SK-N-SH treated with all-trans-retinoic acid at 6 μM for 48 hours (cell line): Measurements from ENCODE around the gene MAFB.
"Not testable (repeated sequence)": the region's sequence is repeated elsewhere in the genome, so short reads cannot be mapped to it uniquely, and the experiment has no call there.

Source experiments
- ATAC-seq: fragments of 200-7000 bp; cut with Tn5 transposase; 3 replicates; pipeline ENCODE4 v1.9.1; 2020; ENCODE audit warnings: mild to moderate bottlenecking, moderate library complexity
- ARNTL ChIP-seq: fragments of 450-650 bp; formaldehyde crosslinking; IDR thresholded peaks from 2 replicates; pipeline ENCODE4 v1.5.0; 2020; ENCODE audit warnings: low read depth, mild to moderate bottlenecking, moderate library complexity, borderline replicate concordance
- CSDC2 ChIP-seq: fragments of 250-450 bp; sonication (Bioruptor Pico); IDR thresholded peaks from 2 replicates; pipeline ENCODE4 v1.5.0; 2020; ENCODE audit warnings: mild to moderate bottlenecking, moderate library complexity
- CSRNP3 ChIP-seq: fragments of 250-450 bp; sonication (Bioruptor Pico); IDR thresholded peaks from 2 replicates; pipeline ENCODE4 v1.5.1; 2021; ENCODE audit warnings: mild to moderate bottlenecking, moderate library complexity
- ESRRG ChIP-seq: fragments of 250-450 bp; sonication (Bioruptor Pico); IDR thresholded peaks from 2 replicates; pipeline ENCODE4 v1.6.1; 2021; ENCODE audit warnings: mild to moderate bottlenecking
- ISL1 ChIP-seq: fragments of 250-450 bp; sonication (Bioruptor Pico); IDR thresholded peaks from 2 replicates; pipeline ENCODE4 v2.1.2; 2022; ENCODE audit warnings: mild to moderate bottlenecking, moderate library complexity
- OSR1 ChIP-seq: fragments of 250-450 bp; sonication (Bioruptor Pico); IDR thresholded peaks from 2 replicates; pipeline ENCODE4 v1.8.0; 2022; ENCODE audit warnings: moderate library complexity, mild to moderate bottlenecking, inconsistent platforms
- PATZ1 ChIP-seq: fragments of 250-450 bp; sonication (Bioruptor Pico); IDR thresholded peaks from 2 replicates; pipeline ENCODE4 v1.8.0; 2020; ENCODE audit warnings: mild to moderate bottlenecking, moderate library complexity, borderline replicate concordance
- RARB ChIP-seq: fragments of 250-450 bp; sonication (Bioruptor Pico); IDR thresholded peaks from 2 replicates; pipeline ENCODE4 v1.8.0; 2021; ENCODE audit warnings: mild to moderate bottlenecking, moderate library complexity
- TCF4 ChIP-seq: fragments of 250-450 bp; sonication (Bioruptor Pico); IDR thresholded peaks from 2 replicates; pipeline ENCODE4 v1.8.0; 2021; ENCODE audit warnings: mild to moderate bottlenecking, moderate library complexity, borderline replicate concordance
- TOX ChIP-seq: fragments of 250-450 bp; sonication (Bioruptor Pico); IDR thresholded peaks from 2 replicates; pipeline ENCODE4 v1.8.0; 2021; ENCODE audit warnings: mild to moderate bottlenecking, moderate library complexity, borderline replicate concordance
- ZC3H10 ChIP-seq: fragments of 250-450 bp; sonication (Bioruptor Pico); IDR thresholded peaks from 2 replicates; pipeline ENCODE4 v1.5.1; 2021; ENCODE audit warnings: mild to moderate bottlenecking, moderate library complexity
- ZFP3 ChIP-seq: fragments of 250-450 bp; sonication (Bioruptor Pico); IDR thresholded peaks from 2 replicates; pipeline ENCODE4 v1.5.0; 2020; ENCODE audit warnings: mild to moderate bottlenecking, moderate library complexity
- ZFP30 ChIP-seq: fragments of 450-650 bp; formaldehyde crosslinking; IDR thresholded peaks from 2 replicates; pipeline ENCODE4 v1.5.0; 2022; ENCODE audit warnings: mild to moderate bottlenecking, moderate library complexity
- ZNF565 ChIP-seq: fragments of 450-650 bp; formaldehyde crosslinking; conservative IDR thresholded peaks from 2 replicates; pipeline ENCODE4 v1.5.0; 2020; ENCODE audit warnings: low read depth, mild to moderate bottlenecking, moderate library complexity
- ZNF70 ChIP-seq: fragments of 450-650 bp; formaldehyde crosslinking; IDR thresholded peaks from 2 replicates; pipeline ENCODE4 v1.5.0; 2020; ENCODE audit warnings: mild to moderate bottlenecking, moderate library complexity
- ZNF8 ChIP-seq: fragments of 450-650 bp; formaldehyde crosslinking; IDR thresholded peaks from 2 replicates; pipeline ENCODE4 v1.5.0; 2020; ENCODE audit warnings: mild to moderate bottlenecking, moderate library complexity
- TF ChIP-seq, protein P1 (sequence below): fragments of 250-450 bp; sonication (Bioruptor Pico); IDR thresholded peaks from 2 replicates; pipeline ENCODE4 v1.5.1; 2020; ENCODE audit warnings: low read depth, mild to moderate bottlenecking, moderate library complexity
- TF ChIP-seq, protein P2 (sequence below): fragments of 250-450 bp; sonication (Bioruptor Pico); IDR thresholded peaks from 2 replicates; pipeline ENCODE4 v1.8.0; 2021; ENCODE audit warnings: low read depth, mild to moderate bottlenecking, moderate library complexity, borderline replicate concordance

MAFB gene

DNA sequence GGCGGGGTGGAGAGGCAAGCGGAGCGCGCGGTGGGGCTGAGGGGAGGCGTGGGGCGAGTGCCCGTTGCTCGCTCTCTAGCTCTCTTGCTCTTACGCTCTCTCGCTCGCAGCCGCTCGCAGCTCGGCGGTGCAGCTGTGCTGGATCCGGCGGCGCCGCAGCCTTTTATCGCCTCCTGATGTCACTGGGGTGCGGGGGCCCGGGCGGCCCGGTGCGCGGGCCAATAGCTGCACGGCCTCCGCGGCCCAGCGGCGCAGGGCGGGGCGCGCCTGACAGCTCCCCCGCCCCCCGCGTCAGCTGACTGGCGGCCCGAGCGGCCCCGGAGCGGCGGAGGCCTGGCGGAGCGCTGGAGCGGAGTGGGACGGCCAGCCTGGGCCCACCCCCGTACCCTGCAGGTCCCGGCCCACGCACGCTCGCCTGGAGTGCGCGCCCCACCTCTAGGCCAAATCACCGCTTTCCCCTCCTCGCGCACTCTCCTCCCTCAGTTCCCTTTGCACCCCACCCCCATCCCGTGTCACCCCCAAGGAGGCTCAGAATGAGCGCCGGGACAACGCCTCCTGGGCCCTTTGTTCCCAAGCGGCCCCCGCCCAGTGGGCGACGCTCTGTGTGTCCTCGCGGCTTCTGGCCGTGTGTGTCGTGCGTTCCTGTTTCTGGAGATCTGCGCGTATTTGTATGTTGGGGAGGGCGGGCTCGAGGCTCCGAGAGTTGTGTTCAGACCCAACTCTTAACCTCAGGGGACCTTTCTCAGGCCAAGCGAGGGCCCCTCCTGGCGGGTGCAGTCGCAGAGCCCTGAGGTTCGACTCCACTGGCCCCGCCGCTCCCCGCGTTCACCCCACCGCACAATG, at the start of gene MAFB:
TSS of gene MAFB (minus strand) at position 137 of the 843 bp plus-strand sequence. CDS start 386 bp downstream, outside the sequence.
- peak; percentile 77 for ATAC-seq
- TF ChIP-seq ZNF8 (CRISPR knock-in tag) (no peak), OSR1 (CRISPR knock-in tag) (no peak), ESRRG (CRISPR knock-in tag) (no peak), ZNF565 (CRISPR knock-in tag) (no peak), PATZ1 (CRISPR knock-in tag) (no peak)

DNA sequence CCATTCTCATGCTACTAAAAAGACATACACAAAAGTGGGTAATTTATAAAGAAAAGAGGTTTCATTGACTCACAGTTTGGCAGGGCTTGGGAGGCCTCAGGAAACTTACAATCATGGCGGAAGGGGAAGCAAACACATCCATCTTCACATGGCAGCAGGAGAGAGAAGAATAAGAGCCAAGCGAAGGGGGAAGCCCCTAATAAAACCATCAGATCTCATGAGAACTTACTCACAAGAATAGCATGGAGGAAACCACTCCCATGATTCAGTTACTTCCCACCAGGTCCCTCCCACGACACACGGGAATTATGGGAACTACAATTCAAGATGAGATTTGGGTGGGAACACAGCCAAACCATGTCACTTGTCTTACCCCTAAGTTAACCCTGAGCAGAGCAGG, 47.4 kb upstream of the MAFB start:
- not testable (repeated sequence) for ATAC-seq

DNA sequence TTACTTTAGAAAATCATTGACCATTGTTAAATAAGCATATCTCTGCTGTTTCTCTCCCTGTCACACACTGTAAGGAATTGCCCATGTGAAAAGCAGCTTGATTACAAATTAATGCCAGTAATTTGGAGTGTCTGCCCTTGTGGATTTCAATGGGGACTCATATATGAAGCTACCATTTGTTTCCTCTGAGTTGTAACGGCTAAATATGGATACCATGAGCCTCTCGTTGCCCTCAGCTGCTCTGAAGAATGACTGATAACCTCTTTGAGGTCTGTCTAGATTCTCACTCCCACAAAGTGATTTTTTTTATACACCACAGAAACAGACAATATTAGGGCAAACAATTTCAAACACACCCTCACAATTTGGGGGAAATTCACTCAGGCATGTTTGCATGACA, 40.0 kb upstream of the MAFB start:
- ATAC-seq: no peak
- TF ChIP-seq ZFP3 (no peak), TCF4 (CRISPR knock-in tag) (no peak), PATZ1 (CRISPR knock-in tag) (no peak)
- TF ChIP-seq, protein P1, sequence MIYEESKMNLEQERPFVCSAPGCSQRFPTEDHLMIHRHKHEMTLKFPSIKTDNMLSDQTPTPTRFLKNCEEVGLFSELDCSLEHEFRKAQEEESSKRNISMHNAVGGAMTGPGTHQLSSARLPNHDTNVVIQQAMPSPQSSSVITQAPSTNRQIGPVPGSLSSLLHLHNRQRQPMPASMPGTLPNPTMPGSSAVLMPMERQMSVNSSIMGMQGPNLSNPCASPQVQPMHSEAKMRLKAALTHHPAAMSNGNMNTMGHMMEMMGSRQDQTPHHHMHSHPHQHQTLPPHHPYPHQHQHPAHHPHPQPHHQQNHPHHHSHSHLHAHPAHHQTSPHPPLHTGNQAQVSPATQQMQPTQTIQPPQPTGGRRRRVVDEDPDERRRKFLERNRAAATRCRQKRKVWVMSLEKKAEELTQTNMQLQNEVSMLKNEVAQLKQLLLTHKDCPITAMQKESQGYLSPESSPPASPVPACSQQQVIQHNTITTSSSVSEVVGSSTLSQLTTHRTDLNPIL (CRISPR knock-in tag): no peak

GRCh38 chr20:40728470-40728869, 39.4 kb upstream of the MAFB start:
- no peak for TF ChIP-seq OSR1 (CRISPR knock-in tag)
- no peak for TF ChIP-seq TCF4 (CRISPR knock-in tag)
- TF ChIP-seq CSDC2 (CRISPR knock-in tag): no peak
- no peak for TF ChIP-seq ZNF70 (CRISPR knock-in tag)
- TF ChIP-seq ZNF8 (CRISPR knock-in tag): no peak
- TF ChIP-seq TOX (CRISPR knock-in tag): no peak
- TF ChIP-seq PATZ1 (CRISPR knock-in tag): no peak
- TF ChIP-seq ZFP3: no peak
- no peak for TF ChIP-seq ARNTL (CRISPR knock-in tag)
- no peak for TF ChIP-seq RARB (CRISPR knock-in tag)
- ATAC-seq: no peak

DNA sequence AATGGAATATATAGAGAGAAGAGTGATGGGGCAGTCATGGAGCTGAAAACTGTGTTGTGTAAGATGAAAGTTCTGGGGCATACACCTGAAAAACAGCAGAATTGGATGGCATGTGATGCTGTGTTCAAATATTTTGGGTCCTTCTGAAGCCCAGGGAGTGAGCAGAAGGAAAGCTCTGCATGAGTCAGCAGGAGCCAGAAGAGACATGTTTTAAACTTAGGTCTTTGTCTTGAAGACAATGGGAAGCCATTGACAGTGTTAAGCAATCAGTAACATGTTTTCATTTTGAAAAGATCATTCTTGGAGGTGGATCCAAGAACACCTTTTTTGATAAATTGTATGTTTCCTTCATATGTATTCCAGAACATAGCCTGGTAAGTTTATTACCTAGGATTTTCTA, 38.9 kb upstream of the MAFB start:
- ATAC-seq: no peak
- TF ChIP-seq ZFP30 (no peak), ZNF70 (CRISPR knock-in tag) (no peak), ISL1 (CRISPR knock-in tag) (no peak), ZC3H10 (CRISPR knock-in tag) (no peak), TCF4 (CRISPR knock-in tag) (no peak)
- TF ChIP-seq, all 23 proteins: peak for 0

GRCh38 chr20:40726776-40727175, 37.7 kb upstream of the MAFB start:
- no peak for ATAC-seq
- TF ChIP-seq, protein P2, sequence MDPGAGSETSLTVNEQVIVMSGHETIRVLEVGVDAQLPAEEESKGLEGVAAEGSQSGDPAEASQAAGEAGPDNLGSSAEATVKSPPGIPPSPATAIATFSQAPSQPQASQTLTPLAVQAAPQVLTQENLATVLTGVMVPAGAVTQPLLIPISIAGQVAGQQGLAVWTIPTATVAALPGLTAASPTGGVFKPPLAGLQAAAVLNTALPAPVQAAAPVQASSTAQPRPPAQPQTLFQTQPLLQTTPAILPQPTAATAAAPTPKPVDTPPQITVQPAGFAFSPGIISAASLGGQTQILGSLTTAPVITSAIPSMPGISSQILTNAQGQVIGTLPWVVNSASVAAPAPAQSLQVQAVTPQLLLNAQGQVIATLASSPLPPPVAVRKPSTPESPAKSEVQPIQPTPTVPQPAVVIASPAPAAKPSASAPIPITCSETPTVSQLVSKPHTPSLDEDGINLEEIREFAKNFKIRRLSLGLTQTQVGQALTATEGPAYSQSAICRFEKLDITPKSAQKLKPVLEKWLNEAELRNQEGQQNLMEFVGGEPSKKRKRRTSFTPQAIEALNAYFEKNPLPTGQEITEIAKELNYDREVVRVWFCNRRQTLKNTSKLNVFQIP (CRISPR knock-in tag): no peak
- TF ChIP-seq ZNF70 (CRISPR knock-in tag) (no peak), ZFP3 (no peak), CSRNP3 (CRISPR knock-in tag) (no peak), PATZ1 (CRISPR knock-in tag) (no peak)
